Measurements from ENCODE around the gene SCYGR1.

GRCh38 chr2:227404585-227405271, 17.0 kb upstream of the SCYGR1 start:
- TF ChIP-seq CTCF (IDR thresholded peaks at IDR 0.05) (no peak), POLR2AphosphoS5 (IDR thresholded peaks at IDR 0.05; ENCODE audit: low read depth, low read length) (no peak), REST (IDR thresholded peaks at IDR 0.05; ENCODE audit: insufficient read depth in 1 of 2, low read depth in 2 of 2, low read length in 1 of 2) (no peak), SIN3A (IDR thresholded peaks at IDR 0.05; ENCODE audit: borderline replicate concordance, insufficient read depth, low read depth, low read length) (no peak)
